ENCODE results near the gene JAKMIP1.

DNA sequence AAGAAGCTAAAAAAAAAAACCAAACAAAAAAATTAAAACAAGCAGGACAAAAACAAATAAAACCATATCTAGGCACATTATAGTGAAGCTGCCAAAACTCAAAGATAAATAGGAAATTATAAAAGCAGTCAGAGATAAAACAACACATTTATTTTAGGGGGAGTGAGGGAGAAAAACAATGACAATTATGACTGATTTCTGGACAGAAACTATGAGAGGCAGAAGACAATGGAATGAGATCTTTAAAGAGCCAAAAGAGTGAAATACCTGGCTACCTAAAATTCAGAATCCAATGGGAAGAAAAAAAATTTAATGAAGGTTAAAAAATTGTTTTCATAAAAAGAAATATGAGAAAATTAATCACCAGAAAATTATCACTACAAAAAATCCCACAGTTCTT lies 215.5 kb downstream of the JAKMIP1 start:
- TF ChIP-seq EZH2 (IDR thresholded peaks at IDR 0.05; ENCODE audit: insufficient read depth, poor library complexity, severe bottlenecking) (no peak), EZH2phosphoT487 (IDR thresholded peaks at IDR 0.05; ENCODE audit: insufficient read depth, low read depth) (no peak)

Measured in GM23248 (cell line).